HepG2 (cell line): ENCODE data around the gene ABTB2. TPM values are rescaled to one million over a fixed set of nuclear protein-coding genes. Genes with fewer than 3 reads are reported as not detected.

ENCODE experiments used
- ATAC-seq: fragments of 200-7000 bp; cut with Tn5 transposase; 3 replicates; pipeline ENCODE4 v1.9.1; 2020; ENCODE audit warnings: mild to moderate bottlenecking, moderate library complexity
- BruUV-seq: library from RNA; stranded (reverse); fragments of 400-500 nt; replicated peaks from 2 replicates; lab custom pipeline; 2021; lab: Mats Ljungman, UMichigan
- CTCF ChIA-PET: fragments of 300-600 bp; formaldehyde crosslinking; extraction: SDS; loops from one replicate; lab custom pipeline; 2021; ENCODE audit warnings: low total read pairs, inconsistent platforms, low intra/inter-chr PET ratio; lab: Yijun Ruan, JAX
- POLR2A ChIA-PET: fragments of 350-600 bp; sonication (Branson Sonifier 250); formaldehyde crosslinking; loops from one replicate; lab custom pipeline; 2020; ENCODE audit warnings: antibody characterized with exemption, inconsistent platforms; lab: Yijun Ruan, JAX
- DNase-seq: peaks from one replicate; pipeline ENCODE4 v3.0.0-alpha.2; 2015; ENCODE audit warnings: low spot score
- FAIRE-seq: peaks from 3 replicates; lab custom pipeline; 2011; peaks lifted over from hg19 to GRCh38; lab: Jason Lieb, UNC
- H2AFZ ChIP-seq: one replicate; pipeline ENCODE4 v1.6.1; 2011; ENCODE audit warnings: low read length, inconsistent platforms
- H3K27ac ChIP-seq: fragments of 300-600 bp; 3 replicates; pipeline ENCODE4 v1.8.0; 2011; ENCODE audit warnings: mixed run types, mild to moderate bottlenecking, mixed read lengths, low read length, inconsistent platforms; ENCODE audit not compliant: insufficient read depth; ENCODE audit errors: extremely low read length
- H3K27me3 ChIP-seq, 2 experiments: fragments of 200-600 bp in 1 of 2; 2 replicates in 1 of 2; 3 replicates in 1 of 2; pipeline versions ENCODE4 v1.6.0 to v1.8.0; 2011; ENCODE audit warnings: low read length in 2 of 2, mild to moderate bottlenecking in 2 of 2, moderate library complexity in 2 of 2, inconsistent platforms in 1 of 2; ENCODE audit not compliant: insufficient read depth in 2 of 2, control insufficient read depth in 1 of 2
- H3K36me3 ChIP-seq, 2 experiments: fragments of 200-600 bp in 1 of 2; replicated peaks in 1 of 2; 2 replicates in 1 of 2; 3 replicates in 1 of 2; pipeline versions ENCODE4 v1.5.1 to v1.8.0; 2011; ENCODE audit warnings: low read length in 2 of 2, inconsistent platforms in 1 of 2; ENCODE audit not compliant: insufficient read depth in 2 of 2, control insufficient read depth in 1 of 2
- H3K4me1 ChIP-seq: 2 replicates; pipeline ENCODE4 v1.5.1; 2012; ENCODE audit warnings: low read length, inconsistent platforms; ENCODE audit not compliant: insufficient read depth
- H3K4me2 ChIP-seq: 2 replicates; pipeline ENCODE4 v1.6.0; 2011; ENCODE audit warnings: low read depth, low read length, inconsistent platforms
- H3K4me3 ChIP-seq, 3 experiments: fragments of 200-600 bp in 1 of 3; sonication (generic), shearing (Covaris generic) in 1 of 3; replicated peaks in 1 of 3; 2 replicates each; pipeline ENCODE4 v1.5.1; 2011 to 2016; ENCODE audit warnings: low read length in 3 of 3, inconsistent platforms in 2 of 3, low read depth in 2 of 3, mild to moderate bottlenecking in 2 of 3, control low read depth in 1 of 3, mixed read lengths in 1 of 3; ENCODE audit not compliant: insufficient read depth in 1 of 3
- H3K79me2 ChIP-seq: one replicate; pipeline ENCODE4 v1.6.1; 2011; ENCODE audit warnings: low read length, inconsistent platforms; ENCODE audit not compliant: insufficient read depth
- H3K9ac ChIP-seq: 2 replicates; pipeline ENCODE4 v1.6.0; 2011; ENCODE audit warnings: mild to moderate bottlenecking, low read depth, low read length, inconsistent platforms; ENCODE audit not compliant: insufficient read depth
- H3K9me3 ChIP-seq: 2 replicates; pipeline ENCODE4 v1.5.1; 2012; ENCODE audit warnings: mild to moderate bottlenecking, low read length
- H4K20me1 ChIP-seq: 2 replicates; pipeline ENCODE4 v1.6.0; 2011; ENCODE audit warnings: inconsistent platforms, mild to moderate bottlenecking, low read length, moderate library complexity; ENCODE audit not compliant: insufficient read depth
- CHCHD3 ChIP-seq: sonication (generic); formaldehyde crosslinking; IDR thresholded peaks from 2 replicates; pipeline ENCODE4 v1.8.0; 2022; ENCODE audit warnings: mild to moderate bottlenecking, missing genetic modification reagents, moderate library complexity
- MAFF ChIP-seq: IDR thresholded peaks from 2 replicates; pipeline ENCODE4 v1.6.1; 2011; ENCODE audit warnings: low read depth, low read length, improper control_type of control experiment
- NFIB ChIP-seq: sonication (generic); formaldehyde crosslinking; IDR thresholded peaks from 2 replicates; pipeline ENCODE4 v1.9.0; 2021; ENCODE audit warnings: missing genetic modification reagents, mild to moderate bottlenecking, borderline replicate concordance
- NFKBIZ ChIP-seq: IDR thresholded peaks from 2 replicates; pipeline ENCODE4 v1.6.1; 2018; ENCODE audit warnings: missing genetic modification reagents, missing compliant biosample characterization
- PAXIP1 ChIP-seq: sonication (generic); formaldehyde crosslinking; conservative IDR thresholded peaks from 2 replicates; pipeline ENCODE4 v1.4.0; 2020; ENCODE audit warnings: mild to moderate bottlenecking, missing genetic modification reagents, moderate library complexity
- POGZ ChIP-seq: sonication (generic); formaldehyde crosslinking; IDR thresholded peaks from 2 replicates; pipeline ENCODE4 v1.4.0; 2020; ENCODE audit warnings: mild to moderate bottlenecking, missing genetic modification reagents
- REST ChIP-seq, 2 experiments: IDR thresholded peaks; 2 replicates each; pipeline ENCODE4 v1.6.1; 2011 to 2012; ENCODE audit warnings: low read length in 2 of 2, borderline replicate concordance in 1 of 2, low read depth in 1 of 2, mild to moderate bottlenecking in 1 of 2, moderate library complexity in 1 of 2
- RXRB ChIP-seq: IDR thresholded peaks from 2 replicates; pipeline ENCODE4 v1.6.1; 2016; ENCODE audit warnings: borderline replicate concordance, missing genetic modification reagents, missing compliant biosample characterization
- SOX13 ChIP-seq, 3 experiments: fragments of 450-650 bp in 1 of 3; sonication (generic) in 1 of 3; formaldehyde crosslinking in 1 of 3; IDR thresholded peaks in 2 of 3; conservative IDR thresholded peaks in 1 of 3; 2 replicates each; pipeline versions ENCODE4 v1.5.0 to v1.6.1; 2016 to 2020; ENCODE audit warnings: antibody characterized with exemption in 1 of 3, mild to moderate bottlenecking in 1 of 3, missing compliant biosample characterization in 1 of 3, missing genetic modification reagents in 1 of 3, moderate library complexity in 1 of 3
- SUZ12 ChIP-seq: fragments of 150-350 bp; IDR thresholded peaks from 2 replicates; pipeline ENCODE4 v1.6.1; 2014; ENCODE audit warnings: low read depth, low read length
- ZNF143 ChIP-seq: sonication (generic); formaldehyde crosslinking; IDR thresholded peaks from 2 replicates; pipeline ENCODE4 v1.4.0; 2020; ENCODE audit warnings: missing genetic modification reagents
- ZNF709 ChIP-seq: sonication (generic); formaldehyde crosslinking; IDR thresholded peaks from 2 replicates; pipeline ENCODE4 v1.5.0; 2020; ENCODE audit warnings: mild to moderate bottlenecking, missing genetic modification reagents
- ZNF776 ChIP-seq: sonication (generic); formaldehyde crosslinking; IDR thresholded peaks from 2 replicates; pipeline ENCODE4 v1.4.0; 2020; ENCODE audit warnings: mild to moderate bottlenecking, missing genetic modification reagents
- WGBS: methylation state at CpG from one replicate; pipeline ENCODE4 v1.1.6; 2017; ENCODE audit warnings: low lambda C conversion rate; 5-methylcytosine and 5-hydroxymethylcytosine counted together
- in situ Hi-C: cut with HindIII; loops from 2 replicates; pipeline ENCODE4 v1.10.0; 2017; ENCODE audit warnings: low pct_unique_long_range_greater_than_20kb; ENCODE audit not compliant: extremely low pct_ligation_motif_present
- intact Hi-C: fragments of 100-400 bp; cut with micrococcal nuclease; formaldehyde crosslinking; loops from one replicate; pipeline ENCODE4 v1.10.0; 2022; ENCODE audit not compliant: unreplicated experiment
- polyA plus RNA-seq, 8 experiments: library from polyadenylated mRNA; depleted of rRNA in 3 of 8; stranded (reverse) in 7 of 8; unstranded in 1 of 8; fragments of >200 nt; fragmentation: Illumina TruSeq in 4 of 8; extraction: Trizol in 4 of 8; gene quantifications; 2 replicates each; pipeline versions ENCODE4 v1.2.1 to v1.2.3, GENCODE V29; 2011 to 2016; ENCODE audit warnings: low read depth in 4 of 8, missing spikeins in 1 of 8, mixed read lengths in 1 of 8; ENCODE audit not compliant: insufficient read depth in 1 of 8
- total RNA-seq, 5 experiments: library from RNA; depleted of rRNA; stranded (reverse); fragments of >200 nt; fragmentation: Illumina TruSeq; extraction: Trizol; gene quantifications; 2 replicates each; pipeline ENCODE4 v1.2.3, GENCODE V29; 2016; ENCODE audit warnings: low read depth in 1 of 5

Gene ABTB2
- total and polyA plus RNA-seq, 2 of the 13 experiments (the other 11 are each of a cell fraction or from before 2014, with no cell fraction given), result 5.1 to 15.4 TPM

GRCh38 chr11:34323601-34324000 lies 34.2 kb downstream of the ABTB2 start (continued):
- TF ChIP-seq SUZ12 (no peak), CHCHD3 (CRISPR knock-in tag) (no peak), REST (IDR thresholded peaks at IDR 0.05; ENCODE audit: borderline replicate concordance in 1 of 2, low read depth in 1 of 2, low read length in 2 of 2) (no peak), NFIB (CRISPR knock-in tag) (no peak)
- TF ChIP-seq, all 625 proteins: peak for 0

GRCh38 chr11:34318111-34319037 lies 39.4 kb downstream of the ABTB2 start:
- H3K79me2 ChIP-seq, result peaks cover 13% of the 10 kb centered on the region
- FAIRE-seq, result no peak
- 65% methylated on average over 4 of the region's 4 CpGs for WGBS
- BruUV-seq, result no TSS peak
- no peaks in the 10 kb centered on the region for H3K9me3 ChIP-seq
- H2AFZ ChIP-seq, result no peak overlapping the region
- no peak overlapping the region for H3K4me3 ChIP-seq
- no peak overlapping the region for H3K9ac ChIP-seq
- H3K4me1 ChIP-seq, result peaks cover 68% of the 10 kb centered on the region
- peak; percentile 65 for ATAC-seq
- H3K27me3 ChIP-seq, result no peaks in the 10 kb centered on the region
- in situ Hi-C loops (no loop called here), intact Hi-C loops (loop anchor here (5.0 kb wide), 1 partner anchor 39 kb away; the partner anchor contains the start of gene ABTB2)
- ChIA-PET POLR2A (interaction anchor here (0.7 to 4.2 kb wide), 6 partner anchors 9 to 144 kb away, joined by 3 to 20 read pairs (median 4); partner anchors contain the start of gene ABTB2), CTCF (no interaction called here)
- peaks cover 2 to 10% of the 10 kb centered on the region in 2 experiments; a peak in 1 of 5 replicates for H3K36me3 ChIP-seq
- peak; percentile 72 for DNase-seq
- peak overlapping the region; percentile 1; the same call in 1 of the 2 replicates for H3K4me2 ChIP-seq
- no peaks in the 10 kb centered on the region for H4K20me1 ChIP-seq
- H3K27ac ChIP-seq, result no peak overlapping the region
- TF ChIP-seq PAXIP1 (CRISPR knock-in tag) (0 out of 2 replicates have a peak, but pooled peaks have one; percentile 18), ZNF776 (no peak), RXRB (CRISPR knock-in tag) (peak; percentile 30; the same call in 1 of the 2 replicates), MAFF (peak; percentile 57), POGZ (CRISPR knock-in tag) (0 out of 2 replicates have a peak, but pooled peaks have one; percentile 36), SOX13 (IDR thresholded peaks at IDR 0.05) (no peak), SOX13 (CRISPR knock-in tag; conservative IDR thresholded peaks at IDR 0.05 in 1 of 2, IDR thresholded peaks at IDR 0.05 in 1 of 2) (0 out of 4 replicates have a peak, but pooled peaks of 1 of the 2 experiments have one; percentile 15), ZNF143 (CRISPR knock-in tag) (no peak), ZNF709 (CRISPR knock-in tag) (no peak), NFKBIZ (CRISPR knock-in tag) (no peak)
